ENCODE measurements around the gene UGT1A9.

The UGT1A9 gene

DNA sequence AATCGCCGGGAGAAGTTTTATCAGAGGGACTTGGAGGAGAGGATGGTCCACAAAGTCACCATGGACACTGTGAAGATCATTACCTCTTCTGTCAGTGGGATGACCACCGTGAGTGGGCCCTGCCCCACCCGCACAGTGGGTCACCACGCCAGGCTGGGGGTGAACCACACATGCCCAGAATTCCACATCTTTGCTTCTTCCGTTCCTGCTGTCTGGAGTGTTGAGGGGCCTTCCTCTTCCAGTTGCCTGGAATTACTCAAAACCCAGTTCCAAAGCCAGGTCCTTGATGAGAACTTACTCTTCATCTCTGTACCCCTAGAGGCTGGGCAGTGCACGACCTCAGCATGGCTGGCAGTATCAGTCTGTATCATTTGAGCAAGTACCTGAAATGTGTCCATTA is 128.5 kb downstream of the UGT1A9 start:
- DNase-seq = no peak

DNA sequence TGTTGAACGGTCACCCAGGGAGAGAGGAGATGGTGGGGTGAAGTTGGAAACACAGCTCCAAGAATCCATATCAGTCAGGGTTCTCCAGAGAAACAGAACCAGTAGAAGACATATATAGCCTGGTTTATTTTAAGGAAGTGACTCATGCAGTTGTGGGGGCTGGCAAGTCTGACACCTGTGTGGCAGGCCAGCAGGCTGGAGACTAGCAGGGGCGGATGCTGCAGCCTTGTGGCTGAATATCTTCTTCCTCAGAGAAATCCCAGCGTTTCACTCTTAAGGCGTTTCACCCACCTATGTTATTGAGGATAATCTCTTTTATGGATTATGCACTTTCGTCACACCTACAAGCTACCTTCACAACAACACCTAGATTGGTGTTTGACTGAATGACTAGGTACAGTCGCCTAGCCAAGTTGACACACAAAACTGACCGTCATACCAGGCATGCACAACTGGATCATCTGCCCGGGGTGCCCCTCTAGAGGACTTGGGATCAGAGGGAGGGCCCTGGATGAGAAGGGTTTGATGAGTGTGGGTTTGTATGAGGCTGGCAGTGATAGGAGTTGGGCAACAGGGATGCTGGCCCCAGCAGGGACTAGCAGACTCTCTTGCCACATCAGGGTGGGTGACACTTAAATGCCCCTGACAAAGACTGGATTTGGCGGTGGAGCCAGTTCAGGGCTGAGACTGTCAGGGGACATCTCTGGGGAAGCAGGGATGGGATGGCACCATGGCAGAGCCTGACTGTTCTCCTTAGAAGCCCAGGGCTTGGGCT is 129.8 kb downstream of the UGT1A9 start:
- DNase-seq = no peak

DNA sequence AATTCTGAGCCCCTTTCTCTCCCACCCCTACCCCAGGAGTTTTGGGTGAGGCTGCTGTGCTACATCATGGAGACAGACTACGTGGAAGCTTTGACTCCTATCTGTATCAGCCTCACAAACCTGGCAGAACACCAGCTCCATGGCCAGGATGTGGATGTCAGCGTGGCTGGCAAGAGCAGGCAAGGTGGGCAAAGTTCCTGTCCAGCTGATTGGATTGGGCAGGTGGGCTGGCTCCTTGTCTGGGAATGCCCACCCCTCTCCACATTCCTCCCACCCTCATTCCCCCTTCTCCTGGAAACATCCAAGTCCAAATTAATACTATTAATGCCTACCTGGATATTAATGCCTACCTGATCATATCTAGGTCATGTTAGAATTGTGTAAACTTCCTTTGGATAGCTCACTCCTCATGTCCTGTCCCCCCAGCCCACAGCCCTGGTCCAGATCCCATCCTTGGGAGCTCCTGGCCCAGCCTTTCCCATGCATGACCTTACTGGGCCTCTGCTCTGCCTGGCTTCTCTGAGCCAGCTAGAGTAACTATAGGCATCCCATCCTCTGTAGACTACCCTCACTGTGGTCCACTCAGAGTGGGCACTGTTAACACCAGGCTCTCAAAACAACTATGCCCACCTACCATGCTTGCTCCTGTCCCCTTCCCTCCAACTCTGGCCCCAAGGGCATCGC is 130.6 kb downstream of the UGT1A9 start:
- no peak for DNase-seq

DNA sequence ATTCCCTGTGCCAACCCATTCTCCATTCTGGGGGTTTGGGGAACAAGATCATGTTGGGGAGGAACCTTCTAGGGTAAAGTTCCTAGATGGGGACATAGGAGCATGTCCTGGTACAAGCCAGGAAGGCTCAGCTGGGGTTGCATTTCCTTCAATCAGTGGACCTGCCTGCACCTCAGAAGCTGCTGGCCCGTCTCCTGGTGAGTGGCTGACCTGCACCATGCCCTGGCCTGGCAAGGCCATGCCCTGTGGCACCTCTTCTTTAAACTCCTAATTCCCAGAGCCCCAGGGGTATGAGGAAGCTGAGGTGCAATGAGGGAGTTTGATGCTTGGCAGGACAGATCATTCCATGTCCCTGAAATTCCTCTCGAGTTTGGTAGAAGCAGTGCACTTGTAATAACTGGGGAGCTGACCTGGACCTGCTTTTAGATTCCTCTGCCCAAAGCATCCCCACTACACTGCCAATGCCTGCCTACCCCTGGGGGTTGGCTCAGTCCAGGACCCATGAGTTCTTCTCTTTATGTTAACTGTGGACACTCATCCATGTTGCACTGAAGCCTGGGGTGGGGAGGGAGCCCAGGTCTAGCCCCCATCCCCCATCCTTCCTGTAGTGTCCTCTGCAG is 131.7 kb downstream of the UGT1A9 start:
- no peak for DNase-seq

DNA sequence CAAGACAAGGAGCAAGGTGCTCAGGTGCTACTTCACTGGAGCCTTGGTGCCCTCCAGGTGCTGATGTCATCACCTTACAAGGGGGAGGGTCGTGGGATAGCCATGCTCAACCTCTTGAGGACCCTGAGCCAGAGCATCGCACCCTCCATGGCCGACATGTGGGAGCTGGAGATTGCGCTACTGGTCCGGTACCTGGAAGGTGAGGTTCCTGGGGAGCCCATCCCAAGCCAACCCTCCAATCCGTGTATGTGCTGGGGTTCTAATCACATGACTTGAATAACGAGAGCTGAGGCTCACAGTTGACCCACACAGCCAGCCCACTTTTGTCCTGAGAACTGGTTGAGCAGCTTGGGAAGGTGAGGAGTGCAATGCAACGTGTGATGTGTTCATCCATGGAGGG is 132.3 kb downstream of the UGT1A9 start:
- DNase-seq = no peak

DNA sequence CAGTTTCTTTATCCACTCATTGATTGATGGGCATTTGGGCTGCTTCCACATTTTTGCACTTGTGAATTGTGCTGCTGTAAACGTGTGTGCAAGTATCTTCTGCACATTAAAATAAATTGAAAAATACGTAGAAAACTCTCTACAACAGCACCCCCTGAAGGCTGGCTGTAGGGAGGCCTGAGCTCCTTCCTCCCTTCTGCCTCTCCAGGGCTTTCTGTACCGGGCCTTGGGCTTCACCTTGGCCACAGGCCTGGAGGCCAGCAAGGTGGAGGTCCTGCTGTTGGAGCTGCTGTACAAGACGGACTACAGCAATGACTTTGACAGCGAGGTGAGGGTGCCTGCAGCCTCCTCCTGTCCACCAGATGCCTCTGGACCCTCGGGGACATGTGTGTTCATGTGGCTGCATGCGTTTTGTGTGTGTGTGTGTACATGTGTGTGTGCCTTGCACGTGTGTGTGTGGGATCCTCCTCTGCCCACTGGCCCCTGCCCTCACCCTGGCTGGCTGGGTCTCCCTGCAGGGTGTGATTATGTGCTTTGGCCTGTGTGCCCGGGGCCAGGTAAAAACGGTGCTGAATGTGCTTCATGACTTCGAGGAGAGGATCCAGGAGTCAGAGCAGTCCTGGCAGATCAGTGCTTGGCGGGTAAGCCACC is 135.6 kb downstream of the UGT1A9 start:
- DNase-seq = no peak

DNA sequence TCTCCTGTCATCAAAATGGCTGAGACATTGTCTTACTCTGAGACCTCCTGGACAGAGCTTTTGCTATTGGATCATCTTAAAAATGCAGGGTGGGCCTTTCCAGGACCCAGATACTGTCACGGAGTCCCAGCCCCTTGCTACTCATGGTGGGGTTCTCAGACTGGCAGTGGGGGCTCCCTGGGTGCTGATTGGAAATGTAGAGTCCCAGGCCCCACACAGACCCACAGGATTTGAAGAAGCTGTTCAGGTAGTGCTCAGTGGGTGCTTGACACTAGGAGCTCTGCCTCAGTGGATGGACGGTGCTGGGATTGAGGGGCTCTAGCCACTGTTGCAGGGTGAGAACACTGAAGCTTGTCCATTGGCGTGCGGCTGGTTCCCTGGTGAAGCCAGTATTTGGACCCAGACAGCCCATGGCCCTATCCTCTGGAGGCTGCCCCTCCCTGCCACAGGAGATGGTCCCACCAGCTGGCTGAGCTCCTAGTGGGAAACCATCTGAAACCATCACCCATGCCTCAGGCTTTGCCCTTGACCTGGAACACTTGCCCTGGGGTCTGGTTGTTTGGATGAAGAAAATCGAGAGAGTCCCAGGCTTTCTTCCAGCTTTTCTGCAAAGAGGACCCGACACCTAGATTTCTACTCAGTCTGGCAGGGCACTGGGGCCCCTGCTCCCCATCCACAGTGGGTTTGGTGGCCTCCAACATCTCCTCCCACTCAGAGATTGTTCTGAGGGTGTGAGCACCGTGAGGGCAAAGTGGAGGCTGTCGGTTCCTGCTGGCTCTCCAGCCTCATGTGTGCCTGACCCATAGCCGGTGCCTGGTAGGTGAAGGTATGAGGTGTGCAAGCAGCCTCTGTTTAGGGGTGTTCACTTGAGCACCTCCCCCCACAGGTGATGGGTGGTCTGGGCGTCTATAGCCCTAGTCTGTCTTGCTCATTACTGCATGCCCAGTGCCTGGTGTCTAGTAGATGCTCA is 136.6 kb downstream of the UGT1A9 start:
- no peak for DNase-seq

DNA sequence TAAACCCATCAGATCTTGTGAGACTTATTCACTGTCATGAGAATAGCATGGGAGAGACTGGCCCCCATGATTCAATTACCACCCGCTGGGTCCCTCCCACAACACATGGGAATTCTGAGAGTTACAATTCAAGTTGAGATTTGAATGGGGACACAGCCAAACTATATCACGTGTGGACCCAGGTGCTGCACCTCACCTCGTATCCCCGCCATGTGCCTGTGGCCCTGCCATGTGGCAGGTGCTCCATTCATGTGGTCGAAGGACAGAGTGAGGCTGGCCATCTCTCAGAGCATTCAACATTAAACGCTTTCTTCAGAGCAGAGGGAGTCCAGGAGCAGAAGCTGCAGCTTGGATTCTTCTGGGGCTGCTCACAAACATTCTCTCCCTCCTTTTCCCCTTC is 138.7 kb downstream of the UGT1A9 start:
- no peak for DNase-seq

DNA sequence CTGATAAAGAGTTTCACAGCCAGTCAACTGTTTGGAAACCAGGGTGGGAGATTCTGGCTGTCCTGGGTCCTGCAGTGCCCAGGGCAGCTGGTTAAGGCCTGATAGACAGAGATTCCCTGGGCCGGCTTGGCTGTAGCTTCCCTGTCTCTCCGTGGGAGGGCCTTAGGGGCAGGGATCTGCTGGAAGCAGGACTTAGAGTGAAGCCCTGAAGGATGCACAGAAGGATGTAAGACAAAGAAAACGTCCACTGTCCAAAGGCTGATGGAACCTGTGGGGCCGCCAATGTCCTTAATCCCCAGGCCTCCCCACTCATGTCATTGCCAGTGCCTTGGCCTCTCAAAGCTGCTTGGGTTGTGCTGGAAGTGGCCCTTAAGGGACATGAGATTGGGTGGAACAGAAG is 139.4 kb downstream of the UGT1A9 start:
- DNase-seq = no peak

DNA sequence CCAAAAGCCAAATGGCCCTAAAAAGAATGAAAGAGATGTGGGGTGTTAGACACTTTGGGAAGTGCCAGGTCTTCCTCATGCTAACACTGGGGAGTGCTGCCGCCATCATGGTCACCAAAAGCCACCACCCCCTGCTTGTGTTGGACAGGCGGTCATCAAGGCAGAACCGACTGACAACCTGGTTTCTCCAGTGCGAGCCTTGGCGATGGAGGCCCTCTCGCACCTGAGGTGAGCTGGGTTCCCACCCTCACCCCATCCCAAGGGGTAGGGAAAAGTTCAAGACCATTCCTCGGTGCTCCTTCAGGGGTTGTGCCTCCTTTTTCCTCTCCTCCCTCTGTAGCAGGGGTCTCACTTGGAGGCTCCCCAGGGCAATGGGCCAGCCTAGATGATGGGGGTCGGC is 140.0 kb downstream of the UGT1A9 start:
- DNase-seq = no peak

DNA sequence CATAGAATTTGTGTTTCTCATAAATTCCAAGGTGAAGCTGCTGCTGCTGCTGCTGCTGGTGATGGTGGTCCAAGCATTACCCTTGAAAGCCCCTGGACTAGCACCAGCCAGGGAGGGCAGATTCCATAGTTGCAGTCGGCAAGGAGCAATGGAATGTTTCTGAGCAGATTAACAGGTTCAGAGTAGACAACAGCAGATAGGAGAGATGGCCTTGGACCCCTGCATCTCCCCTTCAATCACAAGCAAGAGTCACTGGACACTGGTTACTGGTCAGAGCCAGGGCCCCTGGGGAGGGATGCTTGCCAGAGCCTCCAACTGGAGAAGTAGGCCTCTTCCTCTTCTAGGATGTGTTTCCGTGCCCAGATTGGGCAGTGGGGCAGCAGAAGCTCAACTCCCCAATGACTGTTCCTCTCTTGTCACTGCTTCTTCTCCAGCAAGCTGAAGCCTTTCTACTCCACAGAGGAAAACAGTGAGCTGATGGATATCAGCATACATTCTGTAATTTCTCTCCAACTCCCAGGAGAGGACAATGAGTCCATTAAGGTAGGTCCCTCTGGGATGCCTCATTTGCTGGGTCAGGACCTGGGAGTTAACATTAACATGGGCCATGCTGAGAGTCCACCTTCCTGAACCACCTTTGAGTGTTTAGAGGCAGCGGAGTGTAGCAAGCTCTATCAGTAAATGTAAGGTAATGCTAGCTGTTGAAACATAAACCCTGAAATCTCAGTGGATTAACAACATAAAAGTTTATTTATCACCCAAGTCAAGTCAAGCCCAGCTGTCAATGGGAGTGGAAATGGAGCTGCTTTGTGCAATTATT is 141.7 kb downstream of the UGT1A9 start:
- no peak for DNase-seq

DNA sequence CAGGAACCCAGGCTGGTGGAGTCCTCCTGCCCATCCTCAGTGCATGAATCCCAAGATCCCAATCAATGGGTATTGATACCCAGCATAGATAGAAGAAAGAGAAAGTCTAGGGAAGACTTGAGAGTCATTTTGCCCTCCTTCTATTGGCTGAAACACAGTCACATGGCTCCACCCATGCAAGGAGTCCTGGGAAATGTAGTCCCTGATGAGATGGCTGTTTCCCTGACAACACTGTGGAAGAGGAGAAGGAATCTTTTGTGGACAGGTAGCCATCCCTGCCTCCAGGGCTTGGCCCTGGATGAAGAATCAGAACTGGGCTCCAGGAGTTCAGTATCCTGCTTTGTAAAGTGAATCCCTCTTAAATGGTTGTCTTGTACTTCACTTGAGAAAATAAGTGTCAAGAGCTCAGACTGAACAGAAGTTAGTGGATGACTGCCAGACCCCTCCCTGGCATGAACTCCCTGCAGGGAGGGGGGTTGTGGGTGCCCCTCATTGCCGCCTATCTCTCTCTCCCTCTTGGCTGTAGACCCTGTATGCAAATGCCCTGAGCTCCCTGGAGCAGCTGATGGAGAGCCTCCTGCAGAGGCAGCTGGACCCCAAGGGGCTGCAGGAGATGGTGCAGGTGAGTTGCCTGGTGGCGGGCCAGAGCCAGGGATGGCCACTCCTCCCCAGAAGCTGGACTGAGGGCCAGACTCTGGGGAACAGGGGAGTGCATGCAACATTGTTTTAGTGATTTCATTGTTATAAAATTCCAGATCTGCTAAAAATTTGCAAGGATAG is 142.5 kb downstream of the UGT1A9 start:
- DNase-seq = no peak

DNA sequence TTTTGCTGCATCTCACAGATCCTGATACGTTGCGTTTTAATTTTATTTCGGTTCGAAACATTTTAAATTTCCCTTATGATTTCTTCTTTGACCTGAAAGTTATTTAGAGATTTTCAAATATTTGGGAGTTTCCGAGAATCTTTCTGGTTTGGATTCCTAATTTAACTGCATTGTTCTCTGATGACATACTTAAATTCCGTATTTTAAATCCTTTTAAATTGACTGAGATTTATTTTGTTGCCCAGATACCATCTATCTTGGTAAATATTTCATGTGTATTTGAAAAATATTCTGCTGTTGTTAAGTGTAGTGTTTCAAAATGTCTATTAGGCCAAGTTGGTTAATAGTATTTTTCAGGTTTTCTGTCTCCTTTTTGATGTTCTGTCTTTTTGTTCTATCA is 144.2 kb downstream of the UGT1A9 start:
- no peak for DNase-seq

DNA sequence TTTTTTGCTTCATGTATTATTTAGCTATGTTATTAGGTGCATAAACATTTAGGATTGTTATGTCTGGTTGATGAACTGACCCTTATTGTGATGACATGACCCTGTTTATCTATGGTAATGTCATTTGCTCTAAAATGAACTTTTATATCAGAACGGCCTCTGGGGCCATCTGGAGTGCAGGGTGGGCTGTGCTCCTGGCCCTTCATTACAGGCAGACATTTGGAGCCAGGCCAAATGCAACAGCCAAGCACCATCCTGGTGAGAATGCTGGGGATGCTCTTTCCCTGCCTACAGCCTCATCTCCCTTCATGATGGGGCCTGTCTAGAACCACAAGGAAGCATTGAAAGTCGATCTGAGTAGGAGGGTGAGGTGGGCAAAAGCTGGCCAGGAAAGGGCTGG is 144.6 kb downstream of the UGT1A9 start:
- DNase-seq = no peak

DNA sequence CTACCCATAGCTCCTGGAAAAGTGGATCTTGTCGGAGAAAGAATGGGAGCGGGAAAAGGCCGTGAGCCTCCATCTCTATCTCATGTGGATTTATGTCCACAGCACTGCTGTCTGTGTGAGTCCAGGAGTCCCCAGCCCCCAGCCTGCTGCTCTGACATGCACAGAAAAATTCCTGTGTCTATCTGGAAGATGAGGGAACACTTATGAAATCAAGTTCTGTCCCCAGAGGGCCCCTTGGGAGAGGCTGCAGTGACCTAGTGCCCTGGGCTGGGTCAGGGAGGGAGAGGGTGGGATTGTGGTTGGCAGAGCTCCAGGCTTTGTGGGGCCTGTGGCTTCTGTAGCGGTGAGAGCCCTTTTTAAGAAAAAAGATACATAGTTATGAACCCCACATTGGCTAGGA is 145.1 kb downstream of the UGT1A9 start:
- DNase-seq = no peak

DNA sequence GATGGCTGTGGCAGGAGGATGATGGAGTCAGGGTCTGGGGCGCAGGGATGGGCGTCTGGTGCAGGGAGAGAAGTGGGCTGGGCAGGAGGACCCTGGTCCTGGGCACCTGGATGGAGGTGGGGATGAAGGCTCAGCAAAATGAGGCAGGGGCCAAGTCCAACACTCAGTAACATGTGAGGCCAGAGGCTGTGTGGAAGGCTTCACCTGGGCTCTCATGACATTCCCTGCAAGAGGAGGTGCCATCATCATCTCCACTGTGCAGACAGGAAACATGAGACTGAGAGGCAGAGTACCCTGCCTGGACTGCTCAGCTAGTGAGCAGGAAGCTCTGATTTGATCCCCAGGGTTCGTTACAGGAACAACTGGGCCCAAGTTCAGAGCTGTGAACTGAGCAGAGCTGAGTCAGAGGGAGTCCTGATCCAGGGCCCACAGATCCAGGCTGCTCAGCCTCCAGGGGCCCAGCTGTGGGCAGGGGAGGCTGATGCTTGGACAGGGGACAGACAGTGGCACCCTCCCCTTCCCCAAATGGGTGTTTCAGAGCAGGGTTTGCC is 145.7 kb downstream of the UGT1A9 start:
- DNase-seq = no peak

DNA sequence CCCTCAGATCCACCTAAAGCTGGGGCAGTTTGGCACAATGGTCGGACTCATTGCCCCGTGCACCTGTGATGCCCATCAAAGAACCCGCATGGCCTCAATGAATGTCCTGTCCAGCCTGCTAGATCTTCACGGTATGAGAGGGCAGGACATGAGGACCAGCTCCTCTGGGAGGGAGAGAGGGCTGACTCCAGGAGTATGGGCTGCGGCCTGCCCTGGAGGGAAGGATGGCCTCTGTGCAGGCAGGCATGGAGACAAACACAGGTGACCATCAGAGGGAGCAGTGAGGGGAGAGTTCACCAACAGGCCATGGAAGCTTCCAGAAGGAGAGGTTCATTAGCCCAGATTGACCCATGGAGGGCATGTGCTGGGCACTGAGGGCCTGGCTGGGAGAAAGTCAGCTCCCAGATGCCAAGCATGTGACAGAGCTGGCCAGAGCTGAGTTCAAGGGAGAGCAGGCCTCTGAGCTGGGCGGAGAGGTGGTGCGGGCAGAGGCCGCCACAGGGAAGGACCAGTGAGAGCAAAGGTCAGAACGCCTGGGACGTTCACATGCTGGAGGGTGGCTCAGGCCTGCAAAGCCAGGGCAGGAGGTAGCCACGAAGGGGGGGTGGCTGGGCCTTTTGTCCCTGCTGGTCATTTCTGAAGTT is 146.4 kb downstream of the UGT1A9 start:
- DNase-seq = no peak

DNA sequence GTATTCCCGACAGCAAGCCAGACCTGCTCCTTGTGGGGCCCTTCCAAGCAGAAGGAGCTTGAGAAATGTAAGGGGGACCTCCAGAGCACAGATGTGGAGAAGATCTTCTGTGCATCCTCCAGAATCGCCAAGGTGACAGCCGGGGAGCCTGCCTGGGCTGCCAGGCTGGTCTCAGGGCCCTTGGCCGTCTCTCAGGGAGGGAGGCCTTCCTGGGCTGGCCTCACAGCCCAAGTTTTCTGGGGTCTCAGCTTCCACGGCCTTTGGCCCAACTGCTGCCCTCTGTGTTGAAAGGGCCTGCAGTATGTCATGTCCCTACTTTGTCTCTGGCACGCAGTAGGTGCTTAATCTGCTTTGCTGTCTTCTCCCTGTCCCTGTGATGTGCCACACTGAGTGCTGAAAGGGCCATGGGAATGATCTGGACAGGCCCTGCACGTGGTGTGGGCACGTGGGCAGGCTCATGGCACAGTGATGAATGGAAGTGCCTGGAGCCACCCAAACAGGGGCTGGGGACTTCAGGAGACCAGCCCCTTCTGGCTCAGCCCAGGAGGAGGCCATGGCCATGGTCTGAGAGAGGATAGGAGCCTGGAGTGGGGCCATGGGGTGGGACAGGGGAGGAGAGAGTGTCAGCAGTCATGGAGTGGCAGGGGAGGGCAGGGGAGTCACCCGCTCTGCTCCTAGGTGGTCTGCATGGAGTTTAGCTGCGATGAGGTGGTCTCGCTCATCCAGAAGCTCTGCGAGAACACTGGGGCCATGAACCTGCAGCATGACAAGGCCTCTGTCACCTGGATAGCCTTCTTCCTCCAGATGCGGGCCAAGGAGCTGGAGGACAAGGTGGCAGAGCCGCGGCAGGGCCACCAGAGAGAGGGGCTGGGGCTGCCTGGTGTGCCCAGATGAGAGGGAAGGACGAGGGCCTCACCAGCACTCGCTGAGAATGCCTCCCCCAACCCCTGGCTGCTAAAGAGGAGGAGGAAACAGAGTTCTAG is 147.2 kb downstream of the UGT1A9 start:
- no peak for DNase-seq
